Urinary bladder (tissue), 4 donors: Measurements from ENCODE around the gene SCLY. TPM values are rescaled to one million over a fixed set of nuclear protein-coding genes. Genes with fewer than 3 reads are reported as not detected.
"Not testable (repeated sequence)": the region's sequence is repeated elsewhere in the genome, so short reads cannot be mapped to it uniquely, and the experiment has no call there.

ENCODE experiments used
- DNase-seq: peaks from one replicate; pipeline ENCODE4 v3.0.0-alpha.2; 2015; ENCODE audit errors: extremely low spot score
- H3K27ac ChIP-seq: one replicate; pipeline ENCODE4 v1.5.1; 2013; ENCODE audit warnings: low read depth, mild to moderate bottlenecking, moderate library complexity
- H3K36me3 ChIP-seq: one replicate; pipeline ENCODE4 v1.6.1; 2013; ENCODE audit warnings: mild to moderate bottlenecking, moderate library complexity; ENCODE audit not compliant: insufficient read depth
- H3K4me1 ChIP-seq: one replicate; pipeline ENCODE4 v1.6.1; 2013; ENCODE audit warnings: mild to moderate bottlenecking, moderate library complexity; ENCODE audit not compliant: insufficient read depth
- H3K4me3 ChIP-seq: one replicate; pipeline ENCODE4 v1.5.1; 2013; ENCODE audit warnings: low read depth, low read length
- WGBS: extraction: QIAGEN DNeasy Blood & Tissue Kit; methylation state at CpG from one replicate; pipeline ENCODE4 v1.1.7; 2013; 5-methylcytosine and 5-hydroxymethylcytosine counted together
- polyA plus RNA-seq: library from polyadenylated mRNA; stranded (reverse); fragments of 200-250 nt; gene quantifications from one replicate; pipeline ENCODE4 v1.2.3, GENCODE V29; 2013
- total RNA-seq: library from RNA; depleted of rRNA; stranded (reverse); fragments of >200 nt; gene quantifications from one replicate; pipeline ENCODE4 v1.2.3, GENCODE V29; 2014
- donor health status: healthy with polysubstance abuse.
- donor health status: healthy.

SCLY gene
- total and polyA plus RNA-seq, 2 donors = 13.6 to 15.1 TPM

- Histone ChIP-seq H3K4me3 (no peak overlapping the region), H3K36me3 (no peaks in the 10 kb centered on the region), H3K27ac (no peak overlapping the region), H3K4me1 (no peaks in the 10 kb centered on the region)
- WGBS = 75% methylated on average over 2 of the region's 2 CpGs
- DNase-seq = no peak
Measured at GRCh38 chr2:238053191-238053776, 7.5 kb upstream of the SCLY start.

GRCh38 chr2:238055841-238056240, 5.0 kb upstream of the SCLY start:
- 74% methylated on average over 3 of the region's 3 CpGs for WGBS
- Histone ChIP-seq H3K27ac (no peak overlapping the region), H3K4me1 (peaks cover 3% of the 10 kb centered on the region), H3K4me3 (no peak overlapping the region), H3K36me3 (no peaks in the 10 kb centered on the region)
- no peak for DNase-seq

- H3K4me1 ChIP-seq, H3K4me3 ChIP-seq, DNase-seq, H3K36me3 ChIP-seq, H3K27ac ChIP-seq: not testable (repeated sequence)
- 91% methylated on average over 44 of the region's 44 CpGs for WGBS
Measured at GRCh38 chr2:238057696-238058575, 2.9 kb upstream of the SCLY start.

GRCh38 chr2:238059505-238059904, 1.3 kb upstream of the SCLY start:
- H3K4me3 ChIP-seq = no peak overlapping the region
- peaks cover 3% of the 10 kb centered on the region for H3K4me1 ChIP-seq
- H3K36me3 ChIP-seq = no peaks in the 10 kb centered on the region
- DNase-seq = no peak
- WGBS = 82% methylated on average over 3 of the region's 3 CpGs
- H3K27ac ChIP-seq = no peak overlapping the region

GRCh38 chr2:238060096-238060541, 682 bp upstream of the SCLY start:
- H3K4me3 ChIP-seq = peak overlapping the region; percentile 70
- WGBS = 1% methylated on average over 18 of the region's 18 CpGs
- no peak for DNase-seq
- H3K4me1 ChIP-seq = peaks cover 3% of the 10 kb centered on the region
- peak overlapping the region; percentile 88 for H3K27ac ChIP-seq
- no peaks in the 10 kb centered on the region for H3K36me3 ChIP-seq

GRCh38 chr2:238061315-238062202, 758 bp downstream of the SCLY start:
- peak overlapping the region; percentile 30 for H3K27ac ChIP-seq
- 2% methylated on average over 29 of the region's 29 CpGs for WGBS
- no peaks in the 10 kb centered on the region for H3K36me3 ChIP-seq
- DNase-seq = no peak
- peaks cover 3% of the 10 kb centered on the region for H3K4me1 ChIP-seq
- H3K4me3 ChIP-seq = peak overlapping the region; percentile 77

GRCh38 chr2:238063414-238064189, 2.8 kb downstream of the SCLY start:
- 92% methylated on average over 8 of the region's 8 CpGs for WGBS

GRCh38 chr2:238064376-238064775, 3.6 kb downstream of the SCLY start:
- Histone ChIP-seq H3K36me3 (peaks cover 1% of the 10 kb centered on the region), H3K27ac (no peak overlapping the region), H3K4me1 (peaks cover 3% of the 10 kb centered on the region), H3K4me3 (no peak overlapping the region)
- 83% methylated on average over 7 of the region's 7 CpGs for WGBS
- no peak for DNase-seq

More at GRCh38 chr2:238063414-238064189, 2.8 kb downstream of the SCLY start:
- H3K27ac ChIP-seq = no peak overlapping the region
- no peak for DNase-seq
- no peak overlapping the region for H3K4me3 ChIP-seq
- peaks cover 3% of the 10 kb centered on the region for H3K4me1 ChIP-seq
- peaks cover 1% of the 10 kb centered on the region for H3K36me3 ChIP-seq

GRCh38 chr2:238065071-238065846, 4.5 kb downstream of the SCLY start:
- Histone ChIP-seq H3K4me1 (no peaks in the 10 kb centered on the region), H3K4me3 (no peak overlapping the region), H3K36me3 (peaks cover 1% of the 10 kb centered on the region), H3K27ac (no peak overlapping the region)
- 89% methylated on average over 18 of the region's 18 CpGs for whole genome bisulfite sequencing
- DNase-seq = no peak

GRCh38 chr2:238066218-238066617, 5.4 kb downstream of the SCLY start:
- whole genome bisulfite sequencing = 90% methylated on average over 9 of the region's 9 CpGs
- Histone ChIP-seq H3K36me3 (peaks cover 1% of the 10 kb centered on the region), H3K27ac (no peak overlapping the region), H3K4me1 (no peaks in the 10 kb centered on the region), H3K4me3 (no peak overlapping the region)
- no peak for DNase-seq

GRCh38 chr2:238066718-238067117, 5.9 kb downstream of the SCLY start:
- H3K4me1 ChIP-seq, H3K36me3 ChIP-seq, H3K4me3 ChIP-seq, H3K27ac ChIP-seq, DNase-seq: not testable (repeated sequence)
- WGBS = 97% methylated on average over 7 of the region's 7 CpGs

- no peaks in the 10 kb centered on the region for H3K4me1 ChIP-seq
- no peak overlapping the region for H3K4me3 ChIP-seq
- WGBS = 93% methylated on average over 7 of the region's 7 CpGs
- DNase-seq = no peak
- H3K27ac ChIP-seq = no peak overlapping the region
- peaks cover 1% of the 10 kb centered on the region for H3K36me3 ChIP-seq
Measured at GRCh38 chr2:238067939-238068338, 7.1 kb downstream of the SCLY start.
